Spleen (tissue), 11 donors: ENCODE results near the gene PKD1L1. TPM values are rescaled to one million over a fixed set of nuclear protein-coding genes. Genes with fewer than 3 reads are reported as not detected.

Experiments used
- DNase-seq: peaks from one replicate; pipeline ENCODE4 v3.0.0-alpha.2; 2020
- H3K27ac ChIP-seq, 8 donors: fragments of 200-600 bp; sonication (generic) in 7 of 8; 1 replicate in 4 of 8; 2 replicates in 4 of 8; pipeline versions ENCODE4 v1.5.0 to v1.8.0; 2016 to 2021; ENCODE audit warnings: inconsistent platforms in 4 of 8, mild to moderate bottlenecking in 4 of 8, moderate library complexity in 1 of 8
- H3K27me3 ChIP-seq, 7 donors: fragments of 200-600 bp; sonication (generic) in 6 of 7; replicated peaks in 1 of 7; 1 replicate in 4 of 7; 2 replicates in 3 of 7; pipeline versions ENCODE4 v1.5.0 to v1.8.0; 2016 to 2021; ENCODE audit warnings: inconsistent platforms in 3 of 7, mild to moderate bottlenecking in 1 of 7
- H3K36me3 ChIP-seq, 6 donors: fragments of 200-600 bp; sonication (generic) in 5 of 6; 1 replicate in 4 of 6; 2 replicates in 2 of 6; pipeline versions ENCODE4 v1.5.0 to v1.8.0; 2016 to 2021; ENCODE audit warnings: inconsistent platforms in 2 of 6
- H3K4me1 ChIP-seq, 6 donors: fragments of 200-600 bp; sonication (generic) in 5 of 6; 1 replicate in 3 of 6; 2 replicates in 3 of 6; pipeline versions ENCODE4 v1.5.0 to v1.8.0; 2016 to 2021; ENCODE audit warnings: inconsistent platforms in 3 of 6
- H3K4me3 ChIP-seq, 8 donors: fragments of 200-600 bp; sonication (generic) in 7 of 8; 1 replicate in 4 of 8; 2 replicates in 4 of 8; pipeline versions ENCODE4 v1.5.0 to v1.8.0; 2016 to 2021; ENCODE audit warnings: inconsistent platforms in 4 of 8, mild to moderate bottlenecking in 4 of 8, moderate library complexity in 2 of 8
- H3K9me3 ChIP-seq, 8 donors: fragments of 200-600 bp; sonication (generic) in 7 of 8; 1 replicate in 4 of 8; 2 replicates in 4 of 8; pipeline versions ENCODE4 v1.5.0 to v1.8.0; 2016 to 2021; ENCODE audit warnings: inconsistent platforms in 4 of 8
- CTCF ChIP-seq, 11 experiments: fragments of 200-600 bp in 7 of 11; fragments of 450-650 bp in 4 of 11; sonication (generic) in 4 of 11; IDR thresholded peaks in 8 of 11; conservative IDR thresholded peaks in 3 of 11; 1 replicate in 7 of 11; 2 replicates in 4 of 11; pipeline versions ENCODE4 v1.4.0 to v1.8.0; 2016 to 2021; ENCODE audit warnings: antibody characterized with exemption in 11 of 11, inconsistent platforms in 4 of 11, mild to moderate bottlenecking in 1 of 11
- POLR2A ChIP-seq, 3 donors: fragments of 450-650 bp; IDR thresholded peaks; one replicate each; pipeline ENCODE4 v1.5.1; 2017; ENCODE audit warnings: antibody characterized with exemption in 3 of 3, mild to moderate bottlenecking in 1 of 3
- POLR2AphosphoS5 ChIP-seq, 3 donors: sonication (generic); formaldehyde crosslinking; IDR thresholded peaks; one replicate each; pipeline ENCODE4 v1.5.1; 2017; ENCODE audit warnings: antibody characterized with exemption in 3 of 3
- WGBS, 5 donors: extraction: QIAGEN DNeasy Blood & Tissue Kit in 3 of 5; methylation state at CpG; one replicate each; pipeline versions ENCODE4 v1.1.5 to v1.1.7; 2013 to 2018; 5-methylcytosine and 5-hydroxymethylcytosine counted together
- intact Hi-C: fragments of 100-400 bp; cut with DNase I; formaldehyde crosslinking; loops from one replicate; pipeline ENCODE4 v1.15.0; 2023; ENCODE audit warnings: low total_unique reads
- polyA plus RNA-seq, 3 donors: library from polyadenylated mRNA; stranded (reverse); fragments of 200-250 nt; gene quantifications; one replicate each; pipeline ENCODE4 v1.2.1, GENCODE V29; 2013
- total RNA-seq, 7 donors: library from RNA; depleted of rRNA in 3 of 7; stranded (reverse); fragments of >200 nt in 3 of 7; fragmentation: NEBNext Ultra II Directional in 4 of 7; extraction: Animal tissue kit (Norgen Biotek cat#: 25700) in 4 of 7; gene quantifications; one replicate each; pipeline versions ENCODE4 v1.1.0 to v1.2.1, GENCODE V29; 2016 to 2021
- donor health status: healthy with polysubstance abuse.
- donor health status: DM: no; HTN: no; CAD: no; lungs with moderate emphysema.
- donor health status: DM: no; HTN: no; CAD: no.
- donor health status: Bipolar disorder and iron deficiency.
- donor health status: healthy.
- donor health status: DM: no; HTN: no; CAD: no.
- donor health status: DM: yes; HTN: yes; CAD: no.

PKD1L1 gene
- total and polyA plus RNA-seq, 10 donors: 0.28 to 1.3 (median 0.49) TPM

DNA sequence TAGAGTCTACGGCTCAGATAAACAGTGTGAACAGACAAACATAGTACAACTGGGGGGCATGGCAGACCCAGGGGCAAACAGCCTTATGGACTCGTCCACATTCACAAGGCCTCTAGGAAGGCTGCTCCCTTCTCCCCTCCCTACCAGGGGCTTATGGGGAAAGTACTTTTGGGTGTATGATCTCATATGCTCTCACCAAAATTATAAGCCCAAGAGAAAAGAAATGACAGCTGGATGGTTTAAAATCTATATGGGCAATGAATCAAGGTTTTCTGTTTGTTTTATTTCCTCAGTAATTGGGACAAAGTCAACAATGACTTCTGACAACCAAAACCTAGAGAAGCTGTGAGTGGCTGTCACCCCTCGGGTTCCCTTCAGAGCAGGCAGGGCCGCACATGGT is 144.4 kb downstream of the PKD1L1 start:
- Histone ChIP-seq H3K27ac (no peak overlapping the region), H3K27me3 (no peaks in the 10 kb centered on the region), H3K4me3 (no peak overlapping the region), H3K36me3 (no peaks in the 10 kb centered on the region), H3K4me1 (peaks cover 7 to 34% (median 31%) of the 10 kb centered on the region in 6 donors), H3K9me3 (no peaks in the 10 kb centered on the region)
- no peak for TF ChIP-seq CTCF (IDR thresholded peaks at IDR 0.05 in 8 of 11, conservative IDR thresholded peaks at IDR 0.05 in 3 of 11)
- no peak for TF ChIP-seq POLR2A (IDR thresholded peaks at IDR 0.05)
- WGBS, 5 donors: 82 to 93% (median 91%) methylated on average over 4 of the region's 4 CpGs
- DNase-seq: no peak
- intact Hi-C loops: no loop called here

DNA sequence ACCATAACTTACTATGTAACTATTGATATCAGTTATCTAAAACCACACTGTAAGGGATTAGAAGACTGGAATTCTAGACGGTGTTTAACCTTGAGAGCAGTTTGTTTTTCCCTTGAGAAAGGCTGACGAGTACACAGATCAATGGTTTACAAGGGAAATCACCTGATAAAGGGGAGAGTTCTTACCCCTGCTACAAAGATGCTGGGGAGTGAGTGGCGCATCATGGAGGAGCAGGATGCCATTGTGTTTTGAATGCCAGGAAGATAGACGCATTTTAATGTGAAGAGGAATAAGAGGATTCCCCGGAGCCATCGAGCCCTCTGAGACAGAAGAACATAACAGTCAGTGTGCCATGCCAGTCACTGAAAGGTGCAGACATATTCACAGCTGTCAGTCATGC is 145.2 kb downstream of the PKD1L1 start:
- H3K27me3 ChIP-seq: no peaks in the 10 kb centered on the region
- no peak overlapping the region for H3K4me3 ChIP-seq
- 79 to 94% (median 85%) methylated on average over 6 of the region's 6 CpGs for WGBS, 5 donors
- no peak overlapping the region for H3K27ac ChIP-seq
- peaks cover 7 to 28% (median 27%) of the 10 kb centered on the region in 6 donors for H3K4me1 ChIP-seq
- DNase-seq: no peak
- TF ChIP-seq POLR2AphosphoS5 (IDR thresholded peaks at IDR 0.05) (no peak), POLR2A (IDR thresholded peaks at IDR 0.05) (no peak), CTCF (IDR thresholded peaks at IDR 0.05 in 8 of 11, conservative IDR thresholded peaks at IDR 0.05 in 3 of 11) (no peak)
- H3K36me3 ChIP-seq: no peaks in the 10 kb centered on the region
- no peaks in the 10 kb centered on the region for H3K9me3 ChIP-seq
- intact Hi-C loops: no loop called here

- Histone ChIP-seq H3K36me3 (no peaks in the 10 kb centered on the region), H3K4me3 (no peak overlapping the region), H3K4me1 (peaks cover 3 to 12% (median 11%) of the 10 kb centered on the region in 6 donors), H3K9me3 (no peaks in the 10 kb centered on the region), H3K27ac (no peak overlapping the region), H3K27me3 (no peaks in the 10 kb centered on the region)
- TF ChIP-seq POLR2A (IDR thresholded peaks at IDR 0.05) (no peak), POLR2AphosphoS5 (IDR thresholded peaks at IDR 0.05) (no peak), CTCF (IDR thresholded peaks at IDR 0.05 in 8 of 11, conservative IDR thresholded peaks at IDR 0.05 in 3 of 11) (no peak)
- no peak for DNase-seq
- 87 to 95% (median 91%) methylated on average over 6 of the region's 6 CpGs for WGBS, 5 donors
- intact Hi-C loops: no loop called here
Measured at GRCh38 chr7:47801423-47801822, 146.8 kb downstream of the PKD1L1 start.

GRCh38 chr7:47799524-47799923 is 148.7 kb downstream of the PKD1L1 start:
- DNase-seq: no peak
- no peaks in the 10 kb centered on the region for H3K9me3 ChIP-seq
- intact Hi-C loops: no loop called here
- H3K36me3 ChIP-seq: no peaks in the 10 kb centered on the region
- no peak overlapping the region for H3K27ac ChIP-seq
- H3K27me3 ChIP-seq: no peaks in the 10 kb centered on the region
- TF ChIP-seq CTCF (IDR thresholded peaks at IDR 0.05 in 8 of 11, conservative IDR thresholded peaks at IDR 0.05 in 3 of 11) (no peak), POLR2A (IDR thresholded peaks at IDR 0.05) (no peak), POLR2AphosphoS5 (IDR thresholded peaks at IDR 0.05) (no peak)
- 88 to 97% (median 94%) methylated on average over 6 of the region's 6 CpGs for WGBS, 5 donors
- no peaks in the 10 kb centered on the region for H3K4me1 ChIP-seq
- no peak overlapping the region for H3K4me3 ChIP-seq
